HG02885 (cell line): Measurements from ENCODE around the gene STK11IP.

ENCODE experiments used
- ATAC-seq: cut with Tn5 transposase; IDR thresholded peaks from one replicate; pipeline ENCODE4 v1.9.1; 2021; ENCODE audit warnings: mild to moderate bottlenecking; ENCODE audit not compliant: unreplicated experiment, poor library complexity

Gene STK11IP

DNA sequence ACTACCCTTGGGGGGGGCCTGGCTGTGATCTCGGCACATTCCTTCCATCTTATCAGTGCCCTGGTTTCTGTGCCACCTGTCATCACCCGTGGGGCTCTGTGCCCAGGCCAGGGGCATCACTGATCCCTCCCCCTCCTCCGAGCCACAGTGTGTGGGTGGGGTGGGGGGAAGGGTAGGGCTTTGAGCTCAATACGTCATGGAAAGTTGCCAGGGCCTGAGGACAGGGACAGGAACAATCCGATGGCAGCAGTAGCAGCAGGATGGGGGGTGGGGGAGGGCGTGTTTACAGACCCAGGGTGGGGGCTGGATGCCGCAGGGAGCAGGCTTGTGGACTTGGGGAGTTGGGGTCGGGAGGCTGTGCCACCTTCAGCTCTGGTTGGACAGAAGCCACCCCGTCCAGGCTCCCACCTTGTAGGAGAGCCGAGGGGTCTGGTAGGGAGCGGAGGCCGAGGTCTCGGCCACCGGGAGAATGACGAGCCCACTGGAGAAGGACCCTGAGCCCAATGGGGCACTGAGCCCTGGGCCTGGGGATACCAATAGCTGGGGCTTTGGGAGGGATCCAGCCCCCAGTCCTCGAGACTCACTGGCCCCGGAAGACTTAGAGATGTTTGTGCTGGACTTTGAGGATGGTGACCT, 33.2 kb downstream of the STK11IP start:
- no peak for ATAC-seq

DNA sequence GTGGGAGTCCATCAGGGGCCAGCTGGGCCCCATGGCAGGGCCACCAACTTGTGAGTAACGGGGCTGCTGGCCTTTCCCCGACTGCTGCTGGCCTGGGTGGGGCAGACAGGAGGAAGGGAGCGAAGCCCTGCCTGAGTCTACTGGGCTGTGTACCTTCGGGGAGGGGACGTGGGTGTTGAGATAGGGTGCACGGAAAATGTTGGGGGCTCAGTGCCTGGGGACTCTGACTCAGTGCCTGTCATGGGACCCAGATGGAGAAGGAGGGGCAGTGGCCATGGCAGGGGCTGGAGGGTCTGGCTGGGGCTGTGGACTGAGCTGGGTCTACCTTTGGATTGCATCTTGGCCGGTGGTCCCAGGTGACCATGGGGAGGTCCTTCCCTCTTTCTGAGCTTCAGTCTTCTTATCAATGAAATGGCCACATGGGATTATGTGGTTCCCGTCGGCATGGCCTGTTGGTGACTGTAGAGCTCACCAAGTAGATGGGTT, 33.8 kb downstream of the STK11IP start:
- no peak for ATAC-seq

DNA sequence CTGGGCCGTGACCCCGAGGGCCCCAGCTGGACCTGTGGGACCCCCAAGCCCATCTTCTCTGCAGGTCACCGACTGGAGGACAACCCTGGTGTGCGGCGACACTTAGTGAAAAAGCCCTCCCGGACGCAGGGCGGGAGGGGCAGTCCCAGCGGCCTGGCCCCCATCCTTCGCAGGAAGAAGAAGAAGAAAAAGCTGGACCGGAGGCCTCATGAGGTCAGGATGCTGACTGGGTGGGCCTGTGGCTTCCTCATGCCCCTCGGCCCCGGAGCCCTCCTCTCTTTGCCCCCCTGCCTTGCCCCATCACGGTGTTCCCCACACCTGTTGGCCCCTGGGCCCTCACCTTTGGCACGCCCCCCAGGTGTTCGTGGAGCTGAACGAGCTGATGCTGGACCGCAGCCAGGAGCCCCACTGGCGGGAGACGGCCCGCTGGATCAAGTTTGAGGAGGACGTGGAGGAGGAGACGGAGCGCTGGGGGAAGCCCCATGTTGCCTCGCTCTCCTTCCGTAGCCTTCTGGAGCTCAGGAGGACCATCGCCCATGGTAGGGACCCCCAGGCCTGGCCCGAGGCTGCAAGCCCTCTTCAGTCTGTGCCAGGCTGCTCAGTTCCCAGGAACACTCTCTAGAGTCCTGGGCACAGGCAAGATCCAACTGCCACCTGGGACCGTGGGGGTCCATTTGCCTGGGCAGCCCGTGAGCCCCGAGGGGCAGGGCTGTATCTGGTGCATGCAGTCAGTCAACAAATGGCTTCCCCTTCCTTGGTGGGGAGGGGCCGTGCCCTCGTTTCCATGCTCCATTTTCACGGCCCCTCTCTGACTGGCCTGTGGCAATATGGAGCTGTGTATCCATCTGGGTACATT, 34.5 kb downstream of the STK11IP start:
- no peak for ATAC-seq

DNA sequence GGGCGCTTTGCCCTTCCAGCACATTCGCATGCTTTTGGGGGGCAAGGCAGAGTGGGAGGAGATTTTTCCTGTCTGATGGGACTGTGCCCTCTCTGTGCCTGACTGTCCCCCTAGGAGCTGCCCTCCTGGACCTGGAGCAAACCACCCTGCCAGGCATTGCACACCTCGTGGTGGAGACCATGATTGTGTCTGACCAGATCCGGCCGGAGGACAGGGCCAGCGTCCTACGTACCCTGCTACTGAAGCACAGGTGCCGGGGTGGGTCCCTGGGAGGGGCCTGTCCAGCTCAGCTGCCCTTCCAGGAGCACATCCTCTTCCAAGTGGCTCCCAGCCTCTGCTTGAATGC, 35.1 kb downstream of the STK11IP start:
- ATAC-seq: no peak

DNA sequence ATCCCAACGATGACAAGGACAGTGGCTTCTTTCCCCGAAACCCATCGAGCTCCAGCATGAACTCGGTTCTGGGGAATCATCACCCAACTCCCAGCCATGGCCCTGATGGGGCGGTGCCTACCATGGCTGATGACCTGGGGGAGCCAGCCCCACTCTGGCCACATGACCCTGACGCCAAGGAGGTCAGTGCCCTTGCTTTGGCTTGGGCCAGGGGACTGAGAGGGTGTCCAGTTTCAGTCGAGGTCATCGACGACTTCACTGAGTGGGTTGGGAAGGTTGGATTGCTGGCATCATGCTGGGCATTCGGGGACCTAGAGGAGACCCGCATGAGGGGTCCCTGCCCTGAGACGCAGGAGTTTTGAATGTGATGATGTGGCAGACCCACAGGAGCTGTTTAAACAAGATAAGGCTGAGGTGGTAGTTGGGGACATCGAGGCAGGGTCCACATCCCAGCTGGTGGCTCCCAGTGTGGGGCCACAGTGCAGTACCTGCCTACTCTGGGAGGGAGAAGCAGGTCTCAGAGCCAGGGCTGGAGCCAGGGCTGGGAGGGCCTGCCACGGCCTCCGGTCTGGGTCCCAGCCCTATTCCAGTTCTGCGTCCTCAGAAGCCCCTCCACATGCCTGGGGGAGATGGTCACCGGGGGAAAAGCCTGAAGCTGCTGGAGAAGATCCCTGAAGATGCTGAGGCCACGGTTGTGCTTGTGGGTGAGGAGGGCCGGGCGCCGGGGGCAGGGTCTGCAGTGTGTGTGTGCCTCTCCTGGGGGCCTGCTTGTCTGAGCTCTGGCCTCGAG, 35.8 kb downstream of the STK11IP start:
- ATAC-seq: no peak

DNA sequence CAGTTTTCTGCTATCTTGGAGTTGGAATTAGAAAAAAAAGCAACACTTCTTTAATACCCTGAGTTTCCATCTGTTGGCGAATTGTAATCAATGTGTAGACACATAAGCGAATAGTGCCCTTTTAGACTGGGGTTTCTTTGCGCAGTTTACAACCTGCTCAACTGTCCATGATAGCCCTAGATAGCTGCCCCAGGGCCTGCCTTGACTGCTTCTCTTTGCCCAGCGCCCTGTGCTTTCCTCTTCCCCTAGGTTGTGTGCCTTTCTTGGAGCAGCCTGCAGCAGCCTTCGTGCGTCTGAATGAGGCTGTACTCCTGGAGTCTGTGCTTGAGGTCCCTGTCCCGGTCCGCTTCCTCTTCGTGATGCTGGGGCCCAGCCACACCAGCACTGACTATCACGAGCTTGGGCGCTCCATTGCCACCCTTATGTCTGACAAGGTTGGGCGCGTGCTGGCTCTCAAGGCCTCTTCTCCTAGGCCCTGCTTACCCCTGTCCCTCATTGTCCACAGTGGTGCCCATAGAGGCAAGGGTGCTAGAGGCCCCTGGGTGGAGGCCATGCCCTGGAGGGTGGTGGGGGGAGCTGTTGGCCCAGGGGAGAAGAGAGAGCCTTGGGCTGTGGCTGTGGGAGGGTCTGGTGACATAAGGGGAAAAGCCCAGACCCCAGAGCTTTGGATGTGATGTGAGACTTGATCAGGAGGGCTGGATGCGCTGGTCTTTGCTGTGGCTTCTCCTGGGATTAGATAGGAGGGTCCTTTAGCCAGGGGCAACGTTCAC, 36.7 kb downstream of the STK11IP start:
- ATAC-seq: no peak

DNA sequence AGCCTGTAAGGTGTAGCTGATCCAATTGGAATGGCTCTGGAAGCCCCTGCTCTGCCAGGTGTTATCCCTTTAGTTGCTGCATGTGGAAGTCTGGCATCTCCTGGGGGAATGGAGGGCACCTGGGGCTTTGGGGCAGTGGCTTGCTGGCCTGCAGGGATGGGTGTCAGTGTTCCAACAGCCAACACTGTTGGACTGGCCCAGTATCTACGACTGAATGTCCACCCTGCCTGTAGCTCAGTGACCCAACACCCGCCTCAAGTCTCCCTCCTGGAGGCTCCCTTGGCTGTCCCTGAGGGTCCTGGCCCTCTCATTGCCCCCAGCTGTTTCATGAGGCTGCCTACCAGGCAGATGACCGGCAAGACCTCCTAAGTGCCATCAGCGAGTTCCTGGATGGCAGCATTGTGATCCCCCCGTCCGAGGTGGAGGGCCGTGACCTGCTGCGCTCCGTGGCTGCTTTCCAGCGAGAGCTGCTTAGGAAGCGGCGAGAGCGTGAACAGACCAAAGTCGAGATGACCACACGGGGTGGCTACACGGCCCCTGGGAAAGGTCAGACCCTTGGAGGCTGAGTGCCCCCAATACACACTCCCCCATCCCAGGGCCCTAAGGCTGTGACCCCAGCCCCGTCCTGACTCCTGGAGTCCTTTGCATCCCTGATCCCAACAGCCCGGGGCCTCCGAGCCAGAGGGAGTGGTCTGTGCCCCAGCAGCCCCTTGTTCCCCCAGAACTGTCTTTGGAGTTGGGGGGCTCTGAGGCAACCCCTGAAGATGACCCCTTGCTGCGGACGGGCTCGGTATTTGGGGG, 37.5 kb downstream of the STK11IP start:
- ATAC-seq: no peak

DNA sequence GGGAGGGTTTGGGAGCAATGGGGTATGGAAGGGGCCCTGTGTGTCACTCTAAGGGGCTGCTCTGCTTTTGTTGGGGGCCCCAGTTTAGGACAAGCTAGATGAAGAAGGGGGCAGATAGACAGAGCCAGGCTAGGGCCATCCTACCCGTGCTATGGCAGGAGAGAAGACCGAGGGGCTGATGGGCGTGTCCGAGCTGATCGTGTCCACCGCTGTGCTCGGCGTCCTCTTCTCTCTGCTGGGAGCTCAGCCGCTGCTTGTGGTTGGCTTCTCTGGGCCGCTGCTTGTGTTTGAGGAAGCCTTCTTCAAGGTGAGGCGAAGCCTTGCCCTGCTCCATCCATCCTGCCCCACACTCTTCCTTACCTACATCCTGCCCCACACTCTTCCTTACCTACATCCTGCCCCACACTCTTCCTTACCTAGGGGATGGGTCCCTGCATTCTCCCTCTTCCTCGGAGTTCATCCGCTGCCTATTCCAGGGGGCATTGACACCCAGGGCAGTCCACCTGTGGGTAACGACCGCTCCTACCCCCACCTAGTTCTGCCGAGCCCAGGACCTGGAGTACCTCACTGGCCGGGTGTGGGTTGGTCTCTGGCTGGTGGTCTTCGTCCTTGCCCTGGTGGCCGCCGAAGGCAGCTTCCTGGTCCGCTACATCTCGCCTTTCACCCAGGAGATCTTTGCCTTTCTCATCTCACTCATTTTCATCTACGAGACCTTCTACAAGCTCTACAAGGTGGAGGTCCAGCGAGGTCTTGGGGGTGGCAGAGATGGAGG, 38.7 kb downstream of the STK11IP start:
- no peak for ATAC-seq

DNA sequence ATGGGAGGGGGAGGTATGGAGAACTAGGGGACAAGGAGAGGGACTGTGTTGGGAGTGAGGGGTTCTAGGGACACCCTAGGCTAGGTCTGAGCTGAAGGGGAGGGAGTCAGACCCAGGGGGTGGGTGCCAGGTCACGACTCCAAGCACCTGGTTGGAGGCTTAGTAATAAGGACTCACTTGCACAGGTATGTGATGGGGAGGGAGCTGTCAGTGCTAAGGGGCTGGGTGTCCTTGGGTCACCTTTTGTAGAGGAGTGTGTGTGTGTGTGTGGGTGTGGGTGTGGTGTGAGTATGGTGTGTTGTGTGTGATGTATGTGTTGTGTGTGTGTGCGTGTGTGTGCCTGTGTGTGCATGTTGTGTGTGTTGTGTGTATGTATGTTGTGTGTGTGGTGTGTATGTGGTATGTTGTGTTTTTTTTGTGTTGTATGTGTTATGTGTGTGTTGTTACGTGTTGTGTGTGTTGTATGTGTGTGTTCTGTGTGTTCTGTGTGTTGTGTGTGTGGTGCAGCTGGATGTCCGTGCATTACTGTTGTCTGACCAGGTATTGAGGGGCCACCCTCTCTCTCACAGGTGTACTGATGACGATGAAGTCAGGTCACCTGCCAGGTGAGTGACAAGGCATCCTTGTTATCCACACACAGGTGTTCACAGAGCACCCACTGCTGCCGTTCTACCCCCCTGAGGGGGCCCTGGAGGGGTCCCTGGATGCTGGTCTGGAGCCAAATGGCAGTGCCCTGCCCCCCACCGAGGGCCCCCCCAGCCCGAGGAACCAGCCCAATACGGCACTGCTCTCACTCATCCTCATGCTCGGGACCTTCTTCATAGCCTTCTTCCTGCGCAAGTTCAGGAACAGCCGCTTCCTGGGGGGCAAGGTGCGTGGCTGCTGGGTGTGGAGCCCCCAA, 39.5 kb downstream of the STK11IP start:
- ATAC-seq: no peak

DNA sequence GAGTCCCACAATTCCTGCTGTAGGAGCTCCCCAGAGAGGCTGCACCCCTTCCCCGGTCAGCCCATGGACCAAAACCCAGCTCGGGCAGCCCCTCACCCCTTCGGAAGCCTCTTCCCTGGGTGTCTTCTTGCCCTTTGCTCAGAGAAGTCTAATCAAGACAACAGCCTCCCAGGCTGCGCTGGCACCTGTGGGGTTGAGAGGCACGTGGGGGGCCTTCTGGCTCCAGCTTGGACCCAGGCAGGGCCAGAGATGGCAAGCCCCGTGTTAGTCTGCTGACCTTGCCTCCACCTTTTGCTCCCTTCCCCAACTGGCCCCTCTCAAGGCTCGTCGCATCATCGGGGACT, 40.2 kb downstream of the STK11IP start:
- ATAC-seq: no peak

DNA sequence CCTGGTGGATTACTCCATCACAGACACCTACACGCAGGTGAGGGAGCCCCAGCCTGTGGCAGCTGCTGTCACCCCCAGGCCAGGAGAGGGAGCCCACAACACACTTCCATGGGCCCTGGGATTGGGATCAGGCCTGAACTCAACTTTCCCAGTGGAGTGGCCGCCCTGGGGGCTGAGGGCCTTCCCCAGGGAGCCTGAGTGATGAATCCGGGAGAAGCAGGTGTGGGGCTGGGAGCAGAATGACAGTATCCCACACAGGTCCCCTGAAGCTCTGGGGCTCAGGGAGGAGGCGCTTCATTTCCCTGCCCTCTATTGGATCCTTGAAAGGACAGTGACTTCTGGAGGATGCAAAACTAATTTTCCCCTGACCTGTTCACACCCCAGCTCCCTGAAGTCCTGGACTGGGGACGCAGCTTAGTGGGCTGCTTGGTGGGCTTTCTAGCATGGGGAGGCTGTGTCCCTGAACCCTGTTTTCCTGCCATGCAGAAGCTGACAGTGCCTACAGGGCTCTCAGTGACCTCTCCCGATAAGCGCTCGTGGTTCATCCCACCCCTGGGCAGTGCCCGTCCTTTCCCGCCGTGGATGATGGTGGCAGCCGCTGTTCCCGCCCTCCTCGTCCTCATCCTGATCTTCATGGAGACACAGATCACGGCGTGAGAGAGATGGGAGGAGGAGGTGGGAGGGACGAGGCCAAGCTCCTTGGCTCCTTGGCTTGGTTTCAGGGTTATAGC, 40.7 kb downstream of the STK11IP start:
- no peak for ATAC-seq

DNA sequence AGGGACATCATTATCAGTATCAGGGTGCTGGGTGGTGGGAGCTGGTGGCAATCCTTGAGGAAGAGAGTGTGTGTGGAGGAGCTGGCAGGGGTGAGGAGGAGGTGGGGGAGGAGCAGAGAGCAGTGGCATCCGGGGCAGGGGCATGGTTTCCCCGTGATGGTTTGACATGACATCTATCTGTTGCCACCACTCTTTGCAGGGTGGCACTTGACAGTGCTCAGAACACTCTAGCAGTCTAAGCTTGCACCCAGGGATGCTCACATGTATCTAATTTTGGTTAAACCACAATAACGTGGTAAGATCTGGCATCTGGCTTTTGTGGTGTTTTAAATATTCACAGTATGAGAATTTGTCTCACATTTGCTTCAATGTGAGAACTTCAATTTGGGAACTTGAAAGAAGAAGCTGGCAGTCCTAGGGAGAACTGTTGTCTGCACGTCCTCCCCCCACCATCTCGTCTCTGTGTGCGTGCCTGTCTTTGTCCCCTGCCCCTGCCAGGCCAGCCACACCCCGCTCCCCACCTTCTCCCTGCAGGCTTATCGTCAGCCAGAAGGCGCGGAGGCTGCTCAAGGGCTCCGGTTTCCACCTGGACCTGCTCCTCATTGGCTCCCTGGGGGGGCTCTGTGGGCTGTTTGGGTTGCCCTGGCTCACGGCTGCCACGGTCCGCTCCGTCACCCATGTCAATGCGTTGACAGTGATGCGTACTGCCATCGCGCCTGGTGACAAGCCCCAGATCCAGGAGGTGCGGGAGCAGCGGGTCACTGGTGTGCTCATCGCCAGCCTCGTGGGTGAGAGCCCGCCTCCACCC, 41.5 kb downstream of the STK11IP start:
- ATAC-seq: no peak

DNA sequence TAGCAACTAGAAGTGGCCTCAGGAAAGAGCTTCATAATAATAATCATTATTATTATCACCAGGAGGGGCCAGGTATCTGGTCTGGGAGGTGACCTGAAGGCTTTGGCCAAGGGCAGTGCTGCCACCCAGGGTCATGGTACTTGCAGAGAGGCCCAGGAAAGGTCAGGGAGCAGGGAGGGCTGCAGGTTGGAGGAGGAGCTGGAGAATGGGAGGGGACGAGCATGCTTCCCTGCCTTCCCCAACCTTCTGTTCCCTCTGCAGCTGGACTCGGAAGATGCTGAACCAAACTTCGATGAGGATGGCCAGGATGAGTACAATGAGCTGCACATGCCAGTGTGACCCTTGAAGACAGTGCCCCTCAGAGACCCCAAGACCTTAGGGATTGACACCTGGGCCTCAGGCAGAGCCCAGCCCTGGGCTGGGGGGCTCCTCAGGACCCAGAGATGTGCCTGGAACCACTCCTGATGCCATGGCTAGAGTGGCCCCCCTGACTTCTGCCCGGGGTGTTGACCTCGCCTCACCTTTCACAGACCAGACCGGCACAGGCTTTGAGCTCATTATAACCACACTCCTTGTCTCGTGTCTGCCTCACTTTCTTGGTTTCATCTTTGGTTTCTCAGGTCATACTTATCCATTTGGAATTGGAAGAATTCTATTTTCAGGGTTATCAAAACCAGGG, 43.9 kb downstream of the STK11IP start:
- ATAC-seq: no peak

DNA sequence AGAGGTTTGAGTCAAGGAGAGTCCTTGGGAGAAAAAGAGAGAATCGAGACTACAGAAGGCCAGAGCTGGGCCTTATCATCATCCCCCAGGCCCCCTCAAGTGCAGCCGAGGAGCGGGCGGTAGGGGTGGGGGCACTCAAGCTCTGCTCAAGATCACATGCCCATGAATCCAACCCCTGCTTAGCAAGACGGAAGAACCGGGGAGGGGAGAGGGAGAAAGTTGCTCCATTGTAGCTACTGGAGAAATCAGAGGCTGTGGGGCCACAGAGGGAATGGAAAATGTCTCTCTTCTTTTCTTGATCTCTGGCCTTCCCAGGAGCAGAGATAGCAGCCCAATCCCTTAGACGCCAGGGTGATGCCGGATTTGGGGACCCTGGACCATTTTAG, 44.4 kb downstream of the STK11IP start:
- ATAC-seq: no peak

DNA sequence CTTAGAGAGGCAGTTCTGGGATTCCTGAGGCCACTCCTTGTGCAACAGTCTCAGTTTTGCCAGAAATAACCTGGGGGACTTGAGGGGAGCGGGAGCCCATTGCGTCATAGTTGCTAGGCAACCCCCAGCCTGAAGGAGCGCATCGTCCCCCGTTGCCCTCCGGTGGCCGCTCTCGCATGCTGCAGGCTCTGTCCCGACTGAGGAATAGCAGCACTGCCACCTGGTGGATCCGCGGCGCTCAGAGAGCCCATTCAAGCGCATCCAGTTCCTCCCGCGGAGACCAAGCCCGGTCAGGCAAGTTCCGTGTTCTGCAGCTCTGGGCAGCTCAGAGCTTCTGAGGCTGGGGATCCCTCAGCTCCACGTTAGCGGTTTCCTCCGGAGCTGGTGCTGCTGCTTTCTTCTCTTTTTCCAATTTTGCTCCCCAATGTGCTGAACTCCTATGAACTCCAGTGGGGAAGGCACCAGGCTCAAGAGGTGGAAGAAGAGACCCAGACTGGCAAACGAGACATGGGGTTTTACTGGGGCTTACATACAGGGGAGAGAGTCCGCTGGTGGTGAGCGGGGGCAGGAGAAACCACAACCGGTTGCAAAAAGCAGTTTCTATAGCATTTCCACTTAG, 44.9 kb downstream of the STK11IP start:
- ATAC-seq: peak; percentile 97

DNA sequence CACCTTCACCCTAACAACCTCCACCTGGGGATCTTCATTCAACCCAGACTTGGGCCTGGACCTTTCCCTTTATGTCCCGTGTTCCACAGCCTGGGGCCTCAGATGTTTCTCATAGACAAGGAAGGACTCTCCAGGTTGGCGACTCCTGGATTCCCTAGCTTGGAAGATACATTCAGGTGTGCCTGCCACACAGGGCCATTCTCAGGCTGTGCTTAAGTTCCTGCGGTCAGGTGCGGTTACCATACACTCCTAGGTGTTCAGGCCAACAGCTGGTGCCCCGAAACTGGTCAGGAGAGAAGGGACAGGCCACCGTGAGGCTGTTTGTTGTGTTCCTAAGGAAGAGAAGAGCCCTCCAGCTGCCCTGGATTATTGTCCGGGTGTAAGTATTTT, 45.4 kb downstream of the STK11IP start:
- ATAC-seq: no peak
